ENCODE measurements around the gene ZSCAN9. TPM values are rescaled to one million over a fixed set of nuclear protein-coding genes. Genes with fewer than 3 reads are reported as not detected.

ZSCAN9 gene
- total and polyA plus RNA-seq, 4 donors: 1.3 to 4.8 (median 2.6) TPM

GRCh38 chr6:28280595-28281287 is 55.7 kb downstream of the ZSCAN9 start:
- Histone ChIP-seq H3K9ac (ENCODE audit: low read depth in 1 of 2, low read length in 2 of 2) (no peak overlapping the region), H3K4me1 (ENCODE audit: control insufficient read depth in 4 of 4, insufficient read depth in 4 of 4, low read length in 3 of 4) (peaks cover 0 to 8% (median 3%) of the 10 kb centered on the region in 4 donors), H3K4me3 (ENCODE audit: low read depth in 1 of 3, low read length in 3 of 3) (peak overlapping the region in 2 of 3 donors; percentile 31 to 60), H3K9me3 (ENCODE audit: control insufficient read depth in 4 of 4, low read length in 3 of 4) (peaks cover 0 to 8% (median 2%) of the 10 kb centered on the region in 4 donors), H3K27me3 (ENCODE audit: control insufficient read depth in 4 of 4, insufficient read depth in 4 of 4, low read length in 3 of 4) (no peaks in the 10 kb centered on the region), H3K36me3 (ENCODE audit: control insufficient read depth in 4 of 4, insufficient read depth in 3 of 4, low read depth in 1 of 4, low read length in 3 of 4) (peaks cover 3 to 16% (median 10%) of the 10 kb centered on the region in 4 donors), H3K27ac (ENCODE audit: low read depth in 1 of 2, low read length in 2 of 2) (no peak overlapping the region)
- 45% methylated on average over 3 of the region's 3 CpGs for WGBS
- DNase-seq (ENCODE audit: low spot score): no peak
- TF ChIP-seq, protein P1, sequence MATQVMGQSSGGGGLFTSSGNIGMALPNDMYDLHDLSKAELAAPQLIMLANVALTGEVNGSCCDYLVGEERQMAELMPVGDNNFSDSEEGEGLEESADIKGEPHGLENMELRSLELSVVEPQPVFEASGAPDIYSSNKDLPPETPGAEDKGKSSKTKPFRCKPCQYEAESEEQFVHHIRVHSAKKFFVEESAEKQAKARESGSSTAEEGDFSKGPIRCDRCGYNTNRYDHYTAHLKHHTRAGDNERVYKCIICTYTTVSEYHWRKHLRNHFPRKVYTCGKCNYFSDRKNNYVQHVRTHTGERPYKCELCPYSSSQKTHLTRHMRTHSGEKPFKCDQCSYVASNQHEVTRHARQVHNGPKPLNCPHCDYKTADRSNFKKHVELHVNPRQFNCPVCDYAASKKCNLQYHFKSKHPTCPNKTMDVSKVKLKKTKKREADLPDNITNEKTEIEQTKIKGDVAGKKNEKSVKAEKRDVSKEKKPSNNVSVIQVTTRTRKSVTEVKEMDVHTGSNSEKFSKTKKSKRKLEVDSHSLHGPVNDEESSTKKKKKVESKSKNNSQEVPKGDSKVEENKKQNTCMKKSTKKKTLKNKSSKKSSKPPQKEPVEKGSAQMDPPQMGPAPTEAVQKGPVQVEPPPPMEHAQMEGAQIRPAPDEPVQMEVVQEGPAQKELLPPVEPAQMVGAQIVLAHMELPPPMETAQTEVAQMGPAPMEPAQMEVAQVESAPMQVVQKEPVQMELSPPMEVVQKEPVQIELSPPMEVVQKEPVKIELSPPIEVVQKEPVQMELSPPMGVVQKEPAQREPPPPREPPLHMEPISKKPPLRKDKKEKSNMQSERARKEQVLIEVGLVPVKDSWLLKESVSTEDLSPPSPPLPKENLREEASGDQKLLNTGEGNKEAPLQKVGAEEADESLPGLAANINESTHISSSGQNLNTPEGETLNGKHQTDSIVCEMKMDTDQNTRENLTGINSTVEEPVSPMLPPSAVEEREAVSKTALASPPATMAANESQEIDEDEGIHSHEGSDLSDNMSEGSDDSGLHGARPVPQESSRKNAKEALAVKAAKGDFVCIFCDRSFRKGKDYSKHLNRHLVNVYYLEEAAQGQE (IDR thresholded peaks at IDR 0.05): no peak
- TF ChIP-seq RAD21 (IDR thresholded peaks at IDR 0.05): no peak
- no peak for TF ChIP-seq EGR1 (IDR thresholded peaks at IDR 0.05; ENCODE audit: low read depth in 2 of 2)
- TF ChIP-seq FOXA2 (IDR thresholded peaks at IDR 0.05): no peak
- TF ChIP-seq, protein P2, sequence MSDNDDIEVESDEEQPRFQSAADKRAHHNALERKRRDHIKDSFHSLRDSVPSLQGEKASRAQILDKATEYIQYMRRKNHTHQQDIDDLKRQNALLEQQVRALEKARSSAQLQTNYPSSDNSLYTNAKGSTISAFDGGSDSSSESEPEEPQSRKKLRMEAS (IDR thresholded peaks at IDR 0.05): no peak
- TF ChIP-seq JUND (IDR thresholded peaks at IDR 0.05): no peak
- TF ChIP-seq CTCF (IDR thresholded peaks at IDR 0.05; ENCODE audit: low read depth, low read length, missing input control): no peak

- H3K9ac ChIP-seq (ENCODE audit: low read depth in 1 of 2, low read length in 2 of 2): no peak within 1 kb of the TSS
- H3K9me3 ChIP-seq (ENCODE audit: control insufficient read depth in 4 of 4, low read length in 3 of 4): peaks cover 0 to 8% (median 2%) of the 10 kb centered on the region in 4 donors
- H3K27me3 ChIP-seq (ENCODE audit: control insufficient read depth in 4 of 4, insufficient read depth in 4 of 4, low read length in 3 of 4): no peaks in the 10 kb centered on the region
- peak; percentile 78 for DNase-seq (ENCODE audit: low spot score)
- TF ChIP-seq FOXA2 (IDR thresholded peaks at IDR 0.05) (no peak), HNF4G (IDR thresholded peaks at IDR 0.05) (no peak), RAD21 (IDR thresholded peaks at IDR 0.05) (peak in 1 of 2 donors; percentile 55)
- peak within 1 kb of the TSS; percentile 27 to 60 (median 53) for H3K4me3 ChIP-seq (ENCODE audit: low read depth in 1 of 3, low read length in 3 of 3)
- H3K36me3 ChIP-seq (ENCODE audit: control insufficient read depth in 4 of 4, insufficient read depth in 3 of 4, low read depth in 1 of 4, low read length in 3 of 4): peaks cover 2 to 9% (median 4%) of the 10 kb centered on the region in 4 donors
- H3K4me1 ChIP-seq (ENCODE audit: control insufficient read depth in 4 of 4, insufficient read depth in 4 of 4, low read length in 3 of 4): peaks cover 0 to 8% (median 3%) of the 10 kb centered on the region in 4 donors
- no peak within 1 kb of the TSS for H3K27ac ChIP-seq (ENCODE audit: low read depth in 1 of 2, low read length in 2 of 2)
- WGBS: 2% methylated on average over 50 of the region's 50 CpGs
These were observed 56.4 kb downstream of the ZSCAN9 start, which contains the start of gene PGBD1 for GRCh38 chr6:28281288-28282064. PGBD1 (plus strand) TSS chr6:28281572; CDS start chr6:28283814, 2,242 bp downstream.

- Histone ChIP-seq H3K36me3 (ENCODE audit: control insufficient read depth in 4 of 4, insufficient read depth in 3 of 4, low read depth in 1 of 4, low read length in 3 of 4) (peaks cover 0 to 2% (median 0%) of the 10 kb centered on the region in 4 donors), H3K4me1 (ENCODE audit: control insufficient read depth in 4 of 4, insufficient read depth in 4 of 4, low read length in 3 of 4) (peaks cover 0 to 7% (median 3%) of the 10 kb centered on the region in 4 donors), H3K27ac (ENCODE audit: low read depth in 1 of 2, low read length in 2 of 2) (no peak overlapping the region), H3K27me3 (ENCODE audit: control insufficient read depth in 4 of 4, insufficient read depth in 4 of 4, low read length in 3 of 4) (no peaks in the 10 kb centered on the region), H3K4me3 (ENCODE audit: low read depth in 1 of 3, low read length in 3 of 3) (no peak overlapping the region), H3K9me3 (ENCODE audit: control insufficient read depth in 4 of 4, low read length in 3 of 4) (peaks cover 0 to 8% (median 2%) of the 10 kb centered on the region in 4 donors), H3K9ac (ENCODE audit: low read depth in 1 of 2, low read length in 2 of 2) (no peak overlapping the region)
- no peak for DNase-seq (ENCODE audit: low spot score)
- WGBS: 100% methylated on average over 2 of the region's 2 CpGs
- no peak for TF ChIP-seq RAD21 (IDR thresholded peaks at IDR 0.05)
- TF ChIP-seq HNF4G (IDR thresholded peaks at IDR 0.05): no peak
- TF ChIP-seq EGR1 (IDR thresholded peaks at IDR 0.05; ENCODE audit: low read depth in 2 of 2): no peak
- no peak for TF ChIP-seq SP1 (IDR thresholded peaks at IDR 0.05)
- TF ChIP-seq, protein P2 (IDR thresholded peaks at IDR 0.05): no peak
- TF ChIP-seq FOXA1 (IDR thresholded peaks at IDR 0.05): no peak
- TF ChIP-seq CTCF (IDR thresholded peaks at IDR 0.05; ENCODE audit: low read depth, low read length, missing input control): no peak
- no peak for TF ChIP-seq NR2F2 (IDR thresholded peaks at IDR 0.05)
- no peak for TF ChIP-seq RXRA (IDR thresholded peaks at IDR 0.05)
- TF ChIP-seq GABPA (IDR thresholded peaks at IDR 0.05 in 1 of 2, conservative IDR thresholded peaks at IDR 0.05 in 1 of 2): no peak
- no peak for TF ChIP-seq HNF4A (conservative IDR thresholded peaks at IDR 0.05)
- no peak for TF ChIP-seq JUND (IDR thresholded peaks at IDR 0.05)
- TF ChIP-seq YY1 (IDR thresholded peaks at IDR 0.05): no peak
These were observed 57.9 kb downstream of the ZSCAN9 start for GRCh38 chr6:28282926-28283325.
